Bronchial epithelial cell (primary cell): ENCODE measurements around the gene C4orf50. TPM values are rescaled to one million over a fixed set of nuclear protein-coding genes. Genes with fewer than 3 reads are reported as not detected.

ENCODE experiments used
- DNase-seq: peaks from one replicate; pipeline ENCODE4 v3.0.0-alpha.2; 2010; ENCODE audit warnings: low read depth
- FAIRE-seq: peaks from 2 replicates; lab custom pipeline; 2011; peaks lifted over from hg19 to GRCh38; lab: Jason Lieb, UNC
- H3K27me3 ChIP-seq: 2 replicates; pipeline ENCODE4 v1.5.1; 2011; ENCODE audit warnings: low read length; ENCODE audit not compliant: control insufficient read depth, insufficient read depth
- H3K36me3 ChIP-seq: 2 replicates; pipeline ENCODE4 v1.5.1; 2011; ENCODE audit warnings: low read length; ENCODE audit not compliant: control insufficient read depth, insufficient read depth
- H3K4me3 ChIP-seq: 2 replicates; pipeline ENCODE4 v1.5.1; 2011; ENCODE audit warnings: mild to moderate bottlenecking, low read depth, low read length, control low read depth
- CTCF ChIP-seq: IDR thresholded peaks from 2 replicates; pipeline ENCODE4 v1.5.1; 2011; ENCODE audit warnings: mild to moderate bottlenecking, moderate library complexity, low read length, control low read depth, inconsistent platforms; ENCODE audit not compliant: insufficient read depth, severe bottlenecking
- total RNA-seq: library from RNA; depleted of rRNA; stranded (reverse); fragments of >200 nt; gene quantifications from 2 replicates; pipeline ENCODE4 v1.2.1, GENCODE V29; 2014

The C4orf50 gene
- total RNA-seq, 1 donor from 2014 or later = not detected

- Histone ChIP-seq H3K4me3 (no peak overlapping the region), H3K36me3 (no peaks in the 10 kb centered on the region), H3K27me3 (no peaks in the 10 kb centered on the region)
- no peak for TF ChIP-seq CTCF
- FAIRE-seq (no peak), DNase-seq (no peak)
Observed at GRCh38 chr4:5927747-5928146, 90.5 kb downstream of the C4orf50 start.

GRCh38 chr4:5927116-5927515 is 91.1 kb downstream of the C4orf50 start:
- H3K4me3 ChIP-seq = no peak overlapping the region
- FAIRE-seq = no peak
- TF ChIP-seq CTCF = no peak
- DNase-seq = no peak
- H3K27me3 ChIP-seq = no peaks in the 10 kb centered on the region
- no peaks in the 10 kb centered on the region for H3K36me3 ChIP-seq

DNA sequence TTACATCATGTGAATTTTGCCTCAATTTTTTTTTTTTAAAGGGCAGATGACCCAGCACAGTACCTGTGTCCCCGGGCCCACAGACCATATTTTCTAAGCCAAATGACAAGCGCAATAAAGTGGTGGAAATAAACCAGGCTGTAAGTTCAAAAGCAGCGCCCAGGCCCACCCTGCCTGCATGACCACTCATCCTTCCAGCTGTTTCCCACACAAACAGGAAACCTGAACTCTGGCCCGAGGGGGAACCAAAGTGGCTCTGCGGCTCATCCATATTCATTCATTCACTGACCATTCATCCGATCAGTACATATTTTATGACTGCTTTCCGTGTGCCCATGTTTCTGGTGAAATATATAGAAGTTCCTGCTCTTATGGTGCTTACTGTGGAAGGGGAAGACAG is 91.6 kb downstream of the C4orf50 start:
- no peak for TF ChIP-seq CTCF
- no peaks in the 10 kb centered on the region for H3K36me3 ChIP-seq
- H3K27me3 ChIP-seq = no peaks in the 10 kb centered on the region
- DNase-seq (no peak), FAIRE-seq (no peak)
- no peak overlapping the region for H3K4me3 ChIP-seq

GRCh38 chr4:5925419-5926200 is 92.6 kb downstream of the C4orf50 start:
- no peaks in the 10 kb centered on the region for H3K36me3 ChIP-seq
- no peak overlapping the region for H3K4me3 ChIP-seq
- TF ChIP-seq CTCF = no peak
- no peak for FAIRE-seq
- no peaks in the 10 kb centered on the region for H3K27me3 ChIP-seq
- DNase-seq = no peak

GRCh38 chr4:5924461-5925125 is 93.6 kb downstream of the C4orf50 start:
- no peak for TF ChIP-seq CTCF
- FAIRE-seq = no peak
- no peaks in the 10 kb centered on the region for H3K27me3 ChIP-seq

More at GRCh38 chr4:5924461-5925125, 93.6 kb downstream of the C4orf50 start:
- no peak for DNase-seq
- Histone ChIP-seq H3K36me3 (no peaks in the 10 kb centered on the region), H3K4me3 (no peak overlapping the region)
